Measurements from ENCODE around the gene IL15RA. TPM values are rescaled to one million over a fixed set of nuclear protein-coding genes. Genes with fewer than 3 reads are reported as not detected.

Gene IL15RA, protein sequence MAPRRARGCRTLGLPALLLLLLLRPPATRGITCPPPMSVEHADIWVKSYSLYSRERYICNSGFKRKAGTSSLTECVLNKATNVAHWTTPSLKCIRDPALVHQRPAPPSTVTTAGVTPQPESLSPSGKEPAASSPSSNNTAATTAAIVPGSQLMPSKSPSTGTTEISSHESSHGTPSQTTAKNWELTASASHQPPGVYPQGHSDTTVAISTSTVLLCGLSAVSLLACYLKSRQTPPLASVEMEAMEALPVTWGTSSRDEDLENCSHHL
- 10 to 100 TPM; 14.4 to 62.2 (median 23.8) TPM for total RNA-seq

DNA sequence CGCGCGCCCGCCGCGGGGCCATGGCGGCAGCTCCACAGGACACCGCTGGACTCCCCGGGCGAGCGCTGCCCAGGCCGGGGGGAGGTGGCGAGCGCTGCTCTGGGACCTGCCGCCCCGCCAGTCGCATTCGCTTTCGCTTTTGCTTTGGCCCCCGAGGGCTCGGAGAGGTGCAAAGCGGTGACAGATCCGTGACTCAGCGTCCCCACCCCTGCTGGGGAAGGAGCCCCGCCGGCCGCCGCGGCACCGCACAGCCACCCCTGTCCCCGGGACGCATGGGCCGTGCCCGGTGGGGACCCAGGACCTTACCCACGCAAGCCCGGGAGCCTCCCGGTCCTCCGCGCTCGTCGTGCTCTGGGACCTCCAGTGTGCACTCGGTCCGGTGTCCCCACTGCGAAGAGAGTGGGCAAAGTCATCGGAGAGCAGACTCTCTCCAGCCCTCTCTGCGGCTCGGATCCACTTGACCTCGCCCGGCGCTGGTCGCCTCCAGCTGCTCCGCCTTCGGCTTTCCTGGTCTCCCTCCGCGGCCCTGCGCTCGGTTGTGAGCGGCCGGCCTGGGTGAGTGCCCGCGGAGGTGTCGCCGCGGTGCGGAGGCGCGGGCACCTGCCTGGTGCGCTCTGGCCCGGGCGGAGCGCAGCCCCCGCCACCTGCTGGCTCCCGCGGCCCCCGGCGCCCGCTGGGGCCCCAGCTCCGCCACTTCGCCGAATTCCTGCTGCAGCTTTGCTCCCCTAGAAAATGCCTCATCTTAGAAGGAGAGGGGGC lies at the start of gene IL15RA:
TSS of gene IL15RA (minus strand) at position 73 of the 759 bp plus-strand sequence. CDS start at position 22, 51 bp downstream.
- TF ChIP-seq, protein P1, sequence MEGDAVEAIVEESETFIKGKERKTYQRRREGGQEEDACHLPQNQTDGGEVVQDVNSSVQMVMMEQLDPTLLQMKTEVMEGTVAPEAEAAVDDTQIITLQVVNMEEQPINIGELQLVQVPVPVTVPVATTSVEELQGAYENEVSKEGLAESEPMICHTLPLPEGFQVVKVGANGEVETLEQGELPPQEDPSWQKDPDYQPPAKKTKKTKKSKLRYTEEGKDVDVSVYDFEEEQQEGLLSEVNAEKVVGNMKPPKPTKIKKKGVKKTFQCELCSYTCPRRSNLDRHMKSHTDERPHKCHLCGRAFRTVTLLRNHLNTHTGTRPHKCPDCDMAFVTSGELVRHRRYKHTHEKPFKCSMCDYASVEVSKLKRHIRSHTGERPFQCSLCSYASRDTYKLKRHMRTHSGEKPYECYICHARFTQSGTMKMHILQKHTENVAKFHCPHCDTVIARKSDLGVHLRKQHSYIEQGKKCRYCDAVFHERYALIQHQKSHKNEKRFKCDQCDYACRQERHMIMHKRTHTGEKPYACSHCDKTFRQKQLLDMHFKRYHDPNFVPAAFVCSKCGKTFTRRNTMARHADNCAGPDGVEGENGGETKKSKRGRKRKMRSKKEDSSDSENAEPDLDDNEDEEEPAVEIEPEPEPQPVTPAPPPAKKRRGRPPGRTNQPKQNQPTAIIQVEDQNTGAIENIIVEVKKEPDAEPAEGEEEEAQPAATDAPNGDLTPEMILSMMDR (IDR thresholded peaks at IDR 0.05; ENCODE audit: low read depth): no peak

DNA sequence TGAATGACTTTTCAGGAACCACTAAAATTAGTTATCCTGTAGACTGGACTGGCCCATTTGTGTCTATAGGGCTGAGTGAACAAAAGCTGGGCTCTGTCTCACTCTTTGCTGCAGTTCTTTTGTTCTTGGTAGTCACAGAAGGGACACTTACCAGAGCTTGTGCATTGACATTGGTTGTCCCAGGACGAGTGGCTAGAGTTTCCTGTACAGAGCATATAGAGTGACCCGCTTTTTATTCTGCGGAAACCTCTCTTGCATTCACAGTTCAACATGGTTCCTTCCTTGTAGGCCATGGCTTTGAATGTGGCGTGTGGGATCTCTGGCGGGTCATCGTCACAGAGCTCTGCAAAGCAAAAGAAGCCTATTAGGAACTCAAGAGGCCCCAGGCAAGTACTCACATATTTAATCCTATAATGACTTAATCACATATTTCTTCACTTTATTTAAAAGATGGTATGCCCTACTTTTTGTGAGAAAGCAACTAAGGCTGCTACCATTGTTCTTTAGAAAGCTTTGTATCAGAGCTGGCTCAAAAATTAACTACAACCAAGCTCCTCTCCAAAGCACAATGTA lies 48.4 kb upstream of the IL15RA start:
- TF ChIP-seq, protein P1 (IDR thresholded peaks at IDR 0.05; ENCODE audit: low read depth): no peak

DNA sequence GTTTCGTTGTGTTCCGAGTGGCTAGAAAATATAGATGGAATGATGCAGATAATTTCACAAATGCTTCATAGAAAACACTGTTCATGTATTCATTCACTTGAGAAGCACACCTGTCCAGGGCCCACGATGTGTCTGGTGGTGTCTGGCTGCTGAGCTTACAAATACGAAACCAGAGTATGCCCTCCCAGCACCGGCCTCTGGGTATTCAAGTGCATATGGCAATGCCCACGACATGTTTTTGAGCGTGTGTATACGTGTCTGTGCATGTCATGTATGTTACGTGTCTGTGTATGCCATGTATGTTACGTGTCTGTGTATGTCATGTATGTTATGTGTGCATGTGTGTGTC lies 47.0 kb upstream of the IL15RA start:
- TF ChIP-seq, protein P1 (IDR thresholded peaks at IDR 0.05; ENCODE audit: low read depth): no peak

DNA sequence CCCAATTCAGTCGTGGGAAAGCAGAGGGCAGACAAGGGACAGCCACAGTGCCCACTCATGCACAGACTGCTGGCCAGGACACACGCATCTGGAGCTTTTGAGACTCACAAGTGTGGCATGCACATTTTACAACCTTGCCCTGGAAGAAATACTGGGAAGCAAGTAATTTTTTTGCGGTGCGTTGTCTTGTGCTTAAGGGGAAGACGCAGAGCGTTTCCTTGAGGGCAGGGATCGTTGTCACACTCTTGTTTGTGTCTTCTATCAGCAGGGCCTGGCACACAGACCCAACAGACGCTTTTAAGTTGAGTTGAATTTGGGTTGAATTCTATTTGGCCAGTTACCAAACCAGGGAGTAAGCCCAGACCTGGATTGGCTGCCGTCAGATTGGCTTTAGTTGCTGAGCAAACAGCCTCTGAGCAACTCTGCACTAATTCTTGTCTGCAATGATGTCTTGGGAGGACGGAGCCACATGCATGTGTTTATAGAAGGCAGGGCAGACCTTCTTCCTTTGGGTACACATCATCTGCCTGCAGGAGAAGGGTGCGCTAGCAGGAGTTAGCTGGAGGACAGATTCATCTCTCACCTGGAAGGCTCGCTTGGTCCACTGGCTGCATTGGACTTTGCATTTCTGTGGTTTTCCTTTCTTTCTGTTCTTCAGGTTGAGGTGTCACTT lies 46.5 kb upstream of the IL15RA start:
- TF ChIP-seq, protein P1 (IDR thresholded peaks at IDR 0.05; ENCODE audit: low read depth): no peak

DNA sequence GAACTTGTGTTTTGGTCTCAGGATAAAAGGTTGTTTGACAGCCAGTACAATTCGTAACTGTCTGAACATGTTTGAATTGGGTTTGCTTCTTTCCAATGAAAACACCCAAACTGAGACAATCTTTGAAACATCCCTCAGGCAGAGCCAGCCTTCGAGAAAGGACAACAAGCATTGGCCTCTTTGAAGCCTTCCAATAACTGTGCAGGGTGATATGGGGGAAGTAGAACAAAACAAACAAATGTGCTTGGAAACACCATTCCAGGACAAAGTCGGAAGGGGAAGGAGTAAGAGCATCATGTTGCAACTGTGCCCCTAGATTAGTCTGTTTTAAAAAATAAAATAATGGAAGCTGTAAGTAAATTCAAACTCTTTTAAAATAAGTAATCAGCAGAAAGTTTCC lies 45.3 kb upstream of the IL15RA start:
- TF ChIP-seq, protein P1 (IDR thresholded peaks at IDR 0.05; ENCODE audit: low read depth): no peak

DNA sequence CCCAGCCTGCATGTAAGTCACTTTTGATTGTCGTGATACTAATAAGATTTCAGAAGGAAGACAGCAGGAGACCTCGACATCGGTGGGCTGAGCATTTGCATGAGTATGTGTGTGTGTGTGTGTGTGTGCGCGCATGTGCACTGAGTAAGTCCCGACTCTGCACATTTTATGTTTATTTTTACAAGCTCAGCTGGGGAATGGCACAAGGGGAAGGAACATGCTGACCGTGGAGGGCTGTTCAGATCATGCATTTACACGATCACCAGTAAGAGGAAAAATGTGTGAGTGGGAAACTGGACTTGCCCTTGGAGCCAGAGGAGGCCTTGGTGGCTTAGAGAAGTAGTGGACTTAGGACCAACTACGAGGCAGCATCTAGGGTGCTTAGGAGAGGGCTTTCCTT lies 43.5 kb upstream of the IL15RA start:
- TF ChIP-seq, protein P1 (IDR thresholded peaks at IDR 0.05; ENCODE audit: low read depth): no peak

DNA sequence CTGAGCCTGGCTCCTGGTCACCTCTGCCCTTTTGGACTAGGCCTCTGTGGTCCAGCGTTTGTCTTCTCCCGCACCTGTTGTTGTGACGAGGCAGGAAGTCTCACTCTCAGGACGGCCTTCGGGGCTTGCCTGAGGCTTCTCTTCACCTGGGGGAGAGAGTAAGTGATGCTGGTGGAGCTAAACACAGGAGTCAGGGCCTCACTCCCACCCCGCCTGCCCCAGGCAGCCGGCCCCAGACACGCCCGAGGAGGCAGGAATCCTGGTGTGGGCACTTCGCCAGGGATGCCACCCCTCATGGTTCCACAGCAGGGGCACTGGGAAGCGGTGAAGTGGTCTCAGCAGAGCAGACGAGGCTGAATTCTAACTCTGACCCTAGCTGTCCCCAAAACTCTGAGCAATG lies 42.5 kb upstream of the IL15RA start:
- TF ChIP-seq, protein P1 (IDR thresholded peaks at IDR 0.05; ENCODE audit: low read depth): no peak

Measured in subcutaneous adipose tissue (tissue), 4 donors.